Neural cell (in vitro differentiated cells): Measurements from ENCODE around the gene BDKRB1. TPM values are rescaled to one million over a fixed set of nuclear protein-coding genes. Genes with fewer than 3 reads are reported as not detected.

Experiments used
- H2AFZ ChIP-seq: fragments of 200-600, 300-800 bp; sonication (generic), shearing (Covaris generic); 2 replicates; pipeline ENCODE4 v1.6.0; 2014; ENCODE audit warnings: low read depth, mild to moderate bottlenecking, antibody characterized with exemption, low read length, moderate library complexity
- H3F3A ChIP-seq: fragments of 200-600 bp; shearing (Covaris generic); 2 replicates; pipeline ENCODE4 v1.6.1; 2016; ENCODE audit warnings: mild to moderate bottlenecking, moderate library complexity, mixed read lengths, antibody characterized with exemption, low read length; ENCODE audit not compliant: insufficient read depth, poor library complexity, severe bottlenecking
- H3K27ac ChIP-seq: fragments of 200-600, 300-800 bp; sonication (generic), shearing (Covaris generic); 2 replicates; pipeline ENCODE4 v1.5.1; 2014; ENCODE audit warnings: mild to moderate bottlenecking, low read length, moderate library complexity
- H3K27me3 ChIP-seq: fragments of 300-800, 200-600 bp; sonication (generic), shearing (Covaris generic); 2 replicates; pipeline ENCODE4 v1.6.0; 2014; ENCODE audit warnings: mild to moderate bottlenecking, low read depth, low read length, moderate library complexity; ENCODE audit not compliant: insufficient read depth
- H3K36me3 ChIP-seq: fragments of 300-800, 200-600 bp; sonication (generic), shearing (Covaris generic); 2 replicates; pipeline ENCODE4 v1.5.1; 2014; ENCODE audit warnings: mild to moderate bottlenecking, antibody characterized with exemption, low read length, moderate library complexity; ENCODE audit not compliant: insufficient read depth
- H3K4me2 ChIP-seq: fragments of 300-800, 200-600 bp; sonication (generic), shearing (Covaris generic); 2 replicates; pipeline ENCODE4 v1.6.0; 2014; ENCODE audit warnings: mild to moderate bottlenecking, low read length
- H3K4me3 ChIP-seq: fragments of 300-800, 200-600 bp; sonication (generic), shearing (Covaris generic); 2 replicates; pipeline ENCODE4 v1.5.1; 2014; ENCODE audit warnings: mild to moderate bottlenecking, low read length, moderate library complexity
- H3K79me2 ChIP-seq: fragments of 200-600 bp; shearing (Covaris generic); replicated peaks from 2 replicates; pipeline ENCODE4 v1.6.0; 2014; ENCODE audit warnings: mild to moderate bottlenecking, low read length, moderate library complexity; ENCODE audit not compliant: insufficient read depth
- H3K9ac ChIP-seq: fragments of 300-800, 200-600 bp; sonication (generic), shearing (Covaris generic); 2 replicates; pipeline ENCODE4 v1.6.1; 2016; ENCODE audit warnings: mild to moderate bottlenecking, low read length, mixed read lengths
- H3K9me2 ChIP-seq: fragments of 200-600 bp; shearing (Covaris generic); 2 replicates; pipeline ENCODE4 v1.6.1; 2016; ENCODE audit warnings: mild to moderate bottlenecking, low read length, mixed read lengths; ENCODE audit not compliant: insufficient read depth
- H3K9me3 ChIP-seq: fragments of 200-600, 300-800 bp; sonication (generic), shearing (Covaris generic); 2 replicates; pipeline ENCODE4 v1.6.1; 2016; ENCODE audit warnings: mild to moderate bottlenecking, mixed run types, low read length, moderate library complexity, mixed read lengths
- H4K20me1 ChIP-seq: fragments of 200-600 bp; shearing (Covaris generic); 2 replicates; pipeline ENCODE4 v1.6.1; 2016; ENCODE audit warnings: mild to moderate bottlenecking, mixed run types; ENCODE audit not compliant: insufficient read depth
- CTCF ChIP-seq: fragments of 450-650 bp; IDR thresholded peaks from 2 replicates; pipeline ENCODE4 v1.5.1; 2014; ENCODE audit warnings: antibody characterized with exemption, mild to moderate bottlenecking, moderate library complexity; ENCODE audit not compliant: poor library complexity, severe bottlenecking
- EP300 ChIP-seq: fragments of 450-650 bp; conservative IDR thresholded peaks from 2 replicates; pipeline ENCODE4 v1.6.1; 2014; ENCODE audit warnings: antibody characterized with exemption, mild to moderate bottlenecking, moderate library complexity; ENCODE audit not compliant: poor library complexity, severe bottlenecking
- EZH2 ChIP-seq: fragments of 200-600, 300-800 bp; shearing (Covaris generic), sonication (generic); IDR thresholded peaks from 2 replicates; pipeline ENCODE4 v1.6.1; 2014; ENCODE audit warnings: antibody characterized with exemption, low read length, borderline replicate concordance, mild to moderate bottlenecking; ENCODE audit not compliant: insufficient read depth, poor library complexity, severe bottlenecking
- MXI1 ChIP-seq: fragments of 450-650 bp; conservative IDR thresholded peaks from 2 replicates; pipeline ENCODE4 v1.6.1; 2014; ENCODE audit warnings: antibody characterized with exemption, mild to moderate bottlenecking; ENCODE audit not compliant: poor library complexity, severe bottlenecking
- POLR2AphosphoS5 ChIP-seq: IDR thresholded peaks from 2 replicates; pipeline ENCODE4 v1.6.1; 2012
- RAD21 ChIP-seq: fragments of 450-650 bp; conservative IDR thresholded peaks from 2 replicates; pipeline ENCODE4 v1.6.1; 2014; ENCODE audit warnings: antibody characterized with exemption, mild to moderate bottlenecking, moderate library complexity
- SMC3 ChIP-seq: fragments of 450-650 bp; conservative IDR thresholded peaks from 2 replicates; pipeline ENCODE4 v1.6.1; 2014; ENCODE audit warnings: antibody characterized with exemption, mild to moderate bottlenecking, moderate library complexity; ENCODE audit not compliant: poor library complexity
- TAF1 ChIP-seq: IDR thresholded peaks from 2 replicates; pipeline ENCODE4 v1.6.1; 2012; ENCODE audit warnings: low read depth
- polyA plus RNA-seq: library from polyadenylated mRNA; depleted of rRNA; stranded (reverse); fragments of >200 nt; gene quantifications from 2 replicates; pipeline ENCODE4 v1.2.3, GENCODE V29; 2014
- TF ChIP-seq, protein P1 (sequence below): IDR thresholded peaks from 2 replicates; pipeline ENCODE4 v1.6.1; 2012; ENCODE audit warnings: borderline replicate concordance

BDKRB1 gene
- polyA plus RNA-seq, 1 donor from 2014 or later: not detected

DNA sequence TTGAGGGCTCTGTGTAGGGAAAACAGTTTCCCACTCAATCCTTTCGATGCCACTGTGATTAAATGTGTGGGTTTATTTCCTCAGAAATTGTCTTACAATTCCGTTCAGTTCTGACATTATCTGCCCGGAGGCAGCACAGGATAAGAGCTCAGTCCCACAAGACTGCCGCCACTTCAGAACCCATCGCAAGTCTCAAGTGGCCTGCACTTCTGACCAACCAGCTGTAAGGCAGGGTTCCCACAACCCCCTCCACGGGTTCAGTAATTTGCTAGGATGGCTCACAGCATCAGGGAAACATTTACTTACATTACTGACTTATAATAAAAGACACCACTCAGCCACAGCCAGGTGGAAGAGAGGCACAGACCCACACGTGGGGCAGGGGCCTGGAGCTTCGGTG, 34.2 kb upstream of the BDKRB1 start:
- H3F3A ChIP-seq: no peaks in the 10 kb centered on the region
- H3K9me3 ChIP-seq: no peaks in the 10 kb centered on the region
- H3K4me3 ChIP-seq: no peak overlapping the region
- H3K4me2 ChIP-seq: no peak overlapping the region
- H3K79me2 ChIP-seq: no peaks in the 10 kb centered on the region
- H3K27me3 ChIP-seq: no peaks in the 10 kb centered on the region
- no peak overlapping the region for H3K9ac ChIP-seq
- H3K36me3 ChIP-seq: no peaks in the 10 kb centered on the region
- no peaks in the 10 kb centered on the region for H3K9me2 ChIP-seq
- H3K27ac ChIP-seq: no peak overlapping the region
- H2AFZ ChIP-seq: no peak overlapping the region
- TF ChIP-seq POLR2AphosphoS5: no peak
- no peak for TF ChIP-seq EZH2
- no peak for TF ChIP-seq CTCF
- no peaks in the 10 kb centered on the region for H4K20me1 ChIP-seq

GRCh38 chr14:96224480-96225096, 31.4 kb upstream of the BDKRB1 start:
- H3K4me2 ChIP-seq: no peak overlapping the region
- TF ChIP-seq MXI1 (no peak), SMC3 (no peak)
- no peaks in the 10 kb centered on the region for H3K9me2 ChIP-seq
- H3K36me3 ChIP-seq: no peaks in the 10 kb centered on the region
- no peaks in the 10 kb centered on the region for H3K9me3 ChIP-seq
- no peak overlapping the region for H2AFZ ChIP-seq
- no peak overlapping the region for H3K27ac ChIP-seq
- H3K9ac ChIP-seq: no peak overlapping the region
- H3K79me2 ChIP-seq: no peaks in the 10 kb centered on the region
- no peak overlapping the region for H3K4me3 ChIP-seq
- no peaks in the 10 kb centered on the region for H4K20me1 ChIP-seq
- H3F3A ChIP-seq: no peaks in the 10 kb centered on the region
- no peaks in the 10 kb centered on the region for H3K27me3 ChIP-seq

DNA sequence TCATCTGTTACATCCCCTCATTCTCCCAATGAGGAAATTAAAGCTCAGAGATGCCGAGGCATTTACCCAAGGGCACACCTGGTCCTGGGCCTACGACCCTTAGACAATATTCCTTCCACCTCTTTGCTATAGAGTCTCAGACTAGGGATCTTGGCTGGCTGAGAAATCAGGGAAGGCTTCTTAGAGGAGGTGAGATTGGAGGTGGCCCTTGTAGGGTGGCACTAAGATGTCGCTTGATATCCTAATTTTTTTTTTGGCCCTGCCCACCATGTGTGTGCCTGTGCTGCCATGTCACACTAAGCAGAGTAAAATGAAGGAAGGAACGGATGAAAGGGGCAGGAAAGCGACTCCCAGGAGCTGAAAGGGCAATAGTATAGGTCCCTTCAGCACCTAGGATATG, 30.8 kb upstream of the BDKRB1 start:
- H3F3A ChIP-seq: no peaks in the 10 kb centered on the region
- H3K27ac ChIP-seq: no peak overlapping the region
- H3K9ac ChIP-seq: no peak overlapping the region
- no peak for TF ChIP-seq MXI1
- no peak for TF ChIP-seq EP300
- TF ChIP-seq EZH2: no peak
- TF ChIP-seq SMC3: no peak
- TF ChIP-seq POLR2AphosphoS5: no peak
- TF ChIP-seq CTCF: no peak
- TF ChIP-seq, protein P1, sequence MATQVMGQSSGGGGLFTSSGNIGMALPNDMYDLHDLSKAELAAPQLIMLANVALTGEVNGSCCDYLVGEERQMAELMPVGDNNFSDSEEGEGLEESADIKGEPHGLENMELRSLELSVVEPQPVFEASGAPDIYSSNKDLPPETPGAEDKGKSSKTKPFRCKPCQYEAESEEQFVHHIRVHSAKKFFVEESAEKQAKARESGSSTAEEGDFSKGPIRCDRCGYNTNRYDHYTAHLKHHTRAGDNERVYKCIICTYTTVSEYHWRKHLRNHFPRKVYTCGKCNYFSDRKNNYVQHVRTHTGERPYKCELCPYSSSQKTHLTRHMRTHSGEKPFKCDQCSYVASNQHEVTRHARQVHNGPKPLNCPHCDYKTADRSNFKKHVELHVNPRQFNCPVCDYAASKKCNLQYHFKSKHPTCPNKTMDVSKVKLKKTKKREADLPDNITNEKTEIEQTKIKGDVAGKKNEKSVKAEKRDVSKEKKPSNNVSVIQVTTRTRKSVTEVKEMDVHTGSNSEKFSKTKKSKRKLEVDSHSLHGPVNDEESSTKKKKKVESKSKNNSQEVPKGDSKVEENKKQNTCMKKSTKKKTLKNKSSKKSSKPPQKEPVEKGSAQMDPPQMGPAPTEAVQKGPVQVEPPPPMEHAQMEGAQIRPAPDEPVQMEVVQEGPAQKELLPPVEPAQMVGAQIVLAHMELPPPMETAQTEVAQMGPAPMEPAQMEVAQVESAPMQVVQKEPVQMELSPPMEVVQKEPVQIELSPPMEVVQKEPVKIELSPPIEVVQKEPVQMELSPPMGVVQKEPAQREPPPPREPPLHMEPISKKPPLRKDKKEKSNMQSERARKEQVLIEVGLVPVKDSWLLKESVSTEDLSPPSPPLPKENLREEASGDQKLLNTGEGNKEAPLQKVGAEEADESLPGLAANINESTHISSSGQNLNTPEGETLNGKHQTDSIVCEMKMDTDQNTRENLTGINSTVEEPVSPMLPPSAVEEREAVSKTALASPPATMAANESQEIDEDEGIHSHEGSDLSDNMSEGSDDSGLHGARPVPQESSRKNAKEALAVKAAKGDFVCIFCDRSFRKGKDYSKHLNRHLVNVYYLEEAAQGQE: no peak
- TF ChIP-seq RAD21: no peak
- TF ChIP-seq TAF1: no peak
- no peaks in the 10 kb centered on the region for H3K27me3 ChIP-seq
- H3K9me2 ChIP-seq: no peaks in the 10 kb centered on the region
- H4K20me1 ChIP-seq: no peaks in the 10 kb centered on the region
- no peaks in the 10 kb centered on the region for H3K79me2 ChIP-seq
- H3K4me2 ChIP-seq: no peak overlapping the region
- H3K36me3 ChIP-seq: no peaks in the 10 kb centered on the region
- no peaks in the 10 kb centered on the region for H3K9me3 ChIP-seq
- no peak overlapping the region for H2AFZ ChIP-seq
- H3K4me3 ChIP-seq: no peak overlapping the region
